ENCODE data around the gene MEST.
A peak's percentile ranks its signal among the peaks of the same experiment; 100 is the strongest.

The MEST gene

GRCh38 chr7:130473876-130474275, 18.0 kb upstream of the MEST start:
- H3K27ac Mint-ChIP-seq, result no peak overlapping the region
- H3K9me3 Mint-ChIP-seq, result no peaks in the 10 kb centered on the region
- no peaks in the 10 kb centered on the region for H3K36me3 Mint-ChIP-seq (ENCODE audit: low read depth)
- no peak overlapping the region for H3K4me3 Mint-ChIP-seq
- H3K4me1 Mint-ChIP-seq (ENCODE audit: low read depth), result no peaks in the 10 kb centered on the region
- H3K27me3 Mint-ChIP-seq (ENCODE audit: low read depth), result peaks cover 15% of the 10 kb centered on the region

DNA sequence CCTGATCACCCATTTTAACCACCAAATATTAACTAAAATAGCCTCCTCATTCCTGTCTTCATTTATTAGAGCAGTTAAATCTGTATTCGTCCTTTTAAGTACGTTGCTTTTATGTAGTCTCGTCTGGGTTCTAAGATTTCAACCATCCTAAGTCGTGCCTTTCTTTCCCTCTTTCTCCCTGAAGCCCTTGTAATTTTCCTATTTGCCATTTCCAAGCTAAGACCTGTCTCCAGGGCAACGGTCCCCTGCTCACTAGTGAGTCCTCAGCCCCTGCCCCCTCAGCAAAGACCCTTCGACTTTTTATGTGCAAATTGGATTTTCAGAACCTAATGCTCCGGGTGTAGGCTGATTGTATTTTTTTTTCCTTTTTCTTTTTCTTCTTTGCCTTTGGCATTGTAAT, 16.1 kb upstream of the MEST start:
- Mint-ChIP-seq H3K27me3 (ENCODE audit: low read depth) (peaks cover 15% of the 10 kb centered on the region), H3K4me3 (no peak overlapping the region)

DNA sequence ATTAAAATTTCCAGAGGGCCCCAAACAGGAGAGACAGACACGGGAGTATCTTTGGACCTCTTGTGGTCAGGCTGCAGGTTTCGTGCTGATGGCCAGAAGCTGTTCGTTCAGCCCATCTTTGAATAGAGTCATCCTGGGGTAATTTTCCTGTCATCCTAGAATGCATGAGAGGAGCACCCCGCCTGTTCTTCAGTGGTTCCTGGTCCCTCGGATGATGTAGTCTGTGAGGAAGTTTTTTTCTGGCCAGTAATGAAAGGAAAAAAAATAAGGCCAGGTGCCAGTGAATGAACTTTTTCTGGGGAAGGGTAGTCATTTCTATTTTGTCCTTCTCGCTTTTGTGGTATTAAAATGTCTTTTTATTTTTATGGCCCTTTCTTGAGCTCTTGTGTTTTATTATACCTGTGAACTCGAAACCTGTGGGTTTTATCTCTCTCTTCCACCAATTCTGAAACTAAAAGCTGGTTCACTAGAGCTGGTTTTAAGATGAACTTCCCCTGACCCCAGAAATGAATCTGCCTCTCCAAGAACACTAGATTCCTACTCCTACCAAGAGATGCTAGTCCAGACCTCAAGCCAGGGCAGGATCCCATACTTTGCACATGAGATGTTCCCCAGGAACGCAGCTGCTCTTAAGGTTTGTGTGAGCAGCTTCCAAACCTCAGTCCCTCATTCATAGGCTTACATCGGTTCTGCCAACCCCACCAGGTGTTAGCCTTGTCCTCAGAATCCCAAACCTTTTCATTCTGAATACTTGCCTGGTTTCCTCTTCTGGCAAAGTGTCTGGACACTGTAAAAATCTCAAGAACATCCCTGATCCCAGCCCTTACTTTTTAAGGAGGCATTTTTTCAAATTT, 15.4 kb upstream of the MEST start:
- Mint-ChIP-seq H3K27ac (no peak overlapping the region), H3K27me3 (ENCODE audit: low read depth) (peaks cover 12% of the 10 kb centered on the region), H3K36me3 (ENCODE audit: low read depth) (no peaks in the 10 kb centered on the region), H3K9me3 (peaks cover 4% of the 10 kb centered on the region), H3K4me1 (ENCODE audit: low read depth) (no peaks in the 10 kb centered on the region), H3K4me3 (no peak overlapping the region)

More for the DNA sequence above, 16.1 kb upstream of the MEST start:
- Mint-ChIP-seq H3K9me3 (peaks cover 4% of the 10 kb centered on the region), H3K27ac (no peak overlapping the region), H3K4me1 (ENCODE audit: low read depth) (no peaks in the 10 kb centered on the region), H3K36me3 (ENCODE audit: low read depth) (no peaks in the 10 kb centered on the region)

DNA sequence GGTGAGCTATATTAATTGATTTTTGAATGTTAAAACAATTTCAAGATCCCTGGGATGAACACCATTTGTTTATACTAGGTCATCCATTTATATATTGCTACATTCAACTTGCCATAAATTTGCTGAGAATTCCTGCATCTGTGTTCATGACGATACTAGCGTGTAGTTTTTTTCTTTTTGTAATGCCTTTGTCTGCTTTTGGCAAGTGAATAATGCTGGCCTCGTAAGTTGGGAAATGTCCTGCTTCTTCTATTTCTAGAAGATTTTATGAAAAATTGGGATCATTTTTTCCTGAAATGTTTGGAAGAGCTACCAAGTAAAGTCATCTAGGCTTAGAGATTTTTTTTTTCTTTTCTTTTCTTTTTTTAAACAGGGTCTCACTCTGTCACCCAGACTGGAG, 12.9 kb upstream of the MEST start:
- Mint-ChIP-seq H3K4me3 (no peak overlapping the region), H3K27me3 (ENCODE audit: low read depth) (peaks cover 12% of the 10 kb centered on the region), H3K9me3 (peaks cover 4% of the 10 kb centered on the region)

GRCh38 chr7:130479716-130480400, 12.0 kb upstream of the MEST start:
- Mint-ChIP-seq H3K9me3 (peaks cover 4% of the 10 kb centered on the region), H3K27me3 (ENCODE audit: low read depth) (peaks cover 20% of the 10 kb centered on the region), H3K27ac (no peak overlapping the region), H3K4me3 (no peak overlapping the region), H3K4me1 (ENCODE audit: low read depth) (no peaks in the 10 kb centered on the region), H3K36me3 (ENCODE audit: low read depth) (no peaks in the 10 kb centered on the region)

More for the DNA sequence above, 12.9 kb upstream of the MEST start:
- Mint-ChIP-seq H3K4me1 (ENCODE audit: low read depth) (no peaks in the 10 kb centered on the region), H3K36me3 (ENCODE audit: low read depth) (no peaks in the 10 kb centered on the region), H3K27ac (no peak overlapping the region)

DNA sequence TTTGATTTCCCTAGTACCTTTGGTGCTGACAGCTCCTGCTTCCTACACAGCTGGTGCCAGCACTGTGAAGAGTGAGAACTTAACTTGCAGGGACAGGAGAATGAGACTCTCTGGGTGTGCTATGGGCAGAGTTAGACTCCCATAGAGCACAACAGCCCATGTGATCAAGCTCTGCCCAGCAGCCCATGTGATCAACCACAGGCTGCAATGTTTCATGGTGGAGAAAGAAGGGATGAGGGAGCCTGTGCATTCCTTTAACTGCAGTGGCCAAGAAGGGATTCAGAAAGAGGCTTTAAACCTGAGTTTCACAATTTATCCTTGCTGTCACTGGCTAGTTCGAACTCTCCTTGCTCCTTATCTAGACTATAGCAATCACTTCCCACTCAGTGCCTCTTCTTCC, 10.0 kb upstream of the MEST start:
- Mint-ChIP-seq H3K4me1 (ENCODE audit: low read depth) (peaks cover 9% of the 10 kb centered on the region), H3K4me3 (no peak overlapping the region), H3K27me3 (ENCODE audit: low read depth) (peaks cover 29% of the 10 kb centered on the region), H3K27ac (no peak overlapping the region), H3K9me3 (peaks cover 4% of the 10 kb centered on the region), H3K36me3 (ENCODE audit: low read depth) (no peaks in the 10 kb centered on the region)

GRCh38 chr7:130483031-130483430, 8.9 kb upstream of the MEST start:
- H3K27ac Mint-ChIP-seq, result no peak overlapping the region
- peaks cover 37% of the 10 kb centered on the region for H3K27me3 Mint-ChIP-seq (ENCODE audit: low read depth)
- H3K4me3 Mint-ChIP-seq, result no peak overlapping the region
- H3K4me1 Mint-ChIP-seq (ENCODE audit: low read depth), result peaks cover 12% of the 10 kb centered on the region
- peaks cover 4% of the 10 kb centered on the region for H3K9me3 Mint-ChIP-seq
- no peaks in the 10 kb centered on the region for H3K36me3 Mint-ChIP-seq (ENCODE audit: low read depth)

GRCh38 chr7:130485734-130486113, 6.2 kb upstream of the MEST start:
- Mint-ChIP-seq H3K9me3 (no peaks in the 10 kb centered on the region), H3K36me3 (ENCODE audit: low read depth) (no peaks in the 10 kb centered on the region), H3K27ac (no peak overlapping the region), H3K4me3 (peak overlapping the region; percentile 18), H3K4me1 (ENCODE audit: low read depth) (peaks cover 12% of the 10 kb centered on the region), H3K27me3 (ENCODE audit: low read depth) (peaks cover 52% of the 10 kb centered on the region)

DNA sequence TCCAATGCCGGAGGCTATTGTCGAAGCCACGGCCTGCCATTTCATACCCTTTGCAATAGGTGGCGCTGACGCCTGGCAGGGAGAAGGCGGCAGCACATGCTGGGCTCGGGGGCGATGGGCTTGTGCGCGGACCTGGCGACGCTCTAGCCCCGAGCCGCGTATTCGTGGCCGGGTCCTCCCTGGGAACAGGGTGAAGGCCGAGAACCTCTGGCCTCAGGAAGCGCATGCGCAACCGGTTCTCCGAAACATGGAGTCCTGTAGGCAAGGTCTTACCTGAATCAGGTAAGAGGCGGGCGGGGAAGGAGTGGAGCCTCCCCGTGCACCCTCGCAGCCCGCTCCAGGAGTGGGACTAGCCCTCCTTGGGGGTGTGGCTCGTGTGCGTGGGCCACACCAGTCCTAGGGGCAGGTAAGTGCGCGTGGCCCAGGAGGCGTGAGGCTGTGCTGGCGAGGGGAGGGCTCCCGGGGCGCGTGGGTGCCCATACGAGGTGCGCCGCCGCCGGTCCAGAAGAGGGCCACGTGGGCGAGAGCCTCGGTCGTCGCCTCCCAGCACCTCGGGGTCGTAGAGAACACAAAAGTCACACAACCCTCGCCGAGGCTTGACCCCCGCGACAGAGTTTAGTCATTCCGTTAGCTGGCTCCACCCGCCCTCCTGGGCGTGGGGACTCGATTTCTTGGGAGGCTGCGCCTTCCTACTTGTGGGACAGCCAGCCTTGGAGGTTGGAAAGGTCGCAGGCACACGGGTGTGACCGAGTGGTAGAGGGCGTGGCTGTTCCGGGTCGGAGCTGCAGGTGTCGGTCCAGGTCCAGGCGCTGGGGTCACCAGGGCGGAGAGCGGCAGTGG, 5.6 kb upstream of the MEST start:
- peak overlapping the region; percentile 74 for H3K4me3 Mint-ChIP-seq
- H3K9me3 Mint-ChIP-seq, result no peaks in the 10 kb centered on the region
- no peak overlapping the region for H3K27ac Mint-ChIP-seq
- peaks cover 16% of the 10 kb centered on the region for H3K4me1 Mint-ChIP-seq (ENCODE audit: low read depth)
- peaks cover 58% of the 10 kb centered on the region for H3K27me3 Mint-ChIP-seq (ENCODE audit: low read depth)
- no peaks in the 10 kb centered on the region for H3K36me3 Mint-ChIP-seq (ENCODE audit: low read depth)

DNA sequence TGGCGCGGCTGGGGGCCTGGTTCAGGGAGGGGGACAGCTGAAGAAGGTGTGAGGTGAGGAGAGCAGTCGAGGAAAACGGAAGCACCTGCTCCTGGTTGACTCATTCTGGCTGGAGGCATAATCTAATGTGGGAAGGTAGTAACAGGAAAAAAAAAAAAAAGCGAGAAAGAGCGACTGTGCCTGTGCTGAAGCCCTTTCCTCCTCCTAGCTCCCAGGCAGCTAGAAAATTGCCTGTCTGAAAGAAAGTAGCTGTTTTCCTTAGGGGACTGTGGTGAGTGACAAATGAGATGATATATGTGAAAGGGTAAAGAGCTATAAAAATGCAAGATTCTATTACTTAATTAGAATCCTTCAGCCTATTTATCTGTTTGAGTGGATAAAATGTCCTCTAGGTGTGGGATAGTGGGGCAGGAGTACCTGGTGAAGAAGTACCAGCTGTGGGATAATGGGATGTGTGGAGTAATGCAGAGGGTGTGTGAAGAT, 4.9 kb upstream of the MEST start:
- Mint-ChIP-seq H3K4me3 (peak overlapping the region; percentile 54), H3K27me3 (ENCODE audit: low read depth) (peaks cover 61% of the 10 kb centered on the region), H3K27ac (no peak overlapping the region), H3K36me3 (ENCODE audit: low read depth) (no peaks in the 10 kb centered on the region), H3K4me1 (ENCODE audit: low read depth) (peaks cover 16% of the 10 kb centered on the region), H3K9me3 (no peaks in the 10 kb centered on the region)

- peaks cover 7% of the 10 kb centered on the region for H3K9me3 Mint-ChIP-seq
- H3K4me3 Mint-ChIP-seq, result no peak overlapping the region
- H3K27ac Mint-ChIP-seq, result no peak overlapping the region
- peaks cover 75% of the 10 kb centered on the region for H3K27me3 Mint-ChIP-seq (ENCODE audit: low read depth)
- H3K4me1 Mint-ChIP-seq (ENCODE audit: low read depth), result peaks cover 21% of the 10 kb centered on the region
- H3K36me3 Mint-ChIP-seq (ENCODE audit: low read depth), result no peaks in the 10 kb centered on the region
These were observed 3.3 kb upstream of the MEST start for GRCh38 chr7:130488392-130489139.

DNA sequence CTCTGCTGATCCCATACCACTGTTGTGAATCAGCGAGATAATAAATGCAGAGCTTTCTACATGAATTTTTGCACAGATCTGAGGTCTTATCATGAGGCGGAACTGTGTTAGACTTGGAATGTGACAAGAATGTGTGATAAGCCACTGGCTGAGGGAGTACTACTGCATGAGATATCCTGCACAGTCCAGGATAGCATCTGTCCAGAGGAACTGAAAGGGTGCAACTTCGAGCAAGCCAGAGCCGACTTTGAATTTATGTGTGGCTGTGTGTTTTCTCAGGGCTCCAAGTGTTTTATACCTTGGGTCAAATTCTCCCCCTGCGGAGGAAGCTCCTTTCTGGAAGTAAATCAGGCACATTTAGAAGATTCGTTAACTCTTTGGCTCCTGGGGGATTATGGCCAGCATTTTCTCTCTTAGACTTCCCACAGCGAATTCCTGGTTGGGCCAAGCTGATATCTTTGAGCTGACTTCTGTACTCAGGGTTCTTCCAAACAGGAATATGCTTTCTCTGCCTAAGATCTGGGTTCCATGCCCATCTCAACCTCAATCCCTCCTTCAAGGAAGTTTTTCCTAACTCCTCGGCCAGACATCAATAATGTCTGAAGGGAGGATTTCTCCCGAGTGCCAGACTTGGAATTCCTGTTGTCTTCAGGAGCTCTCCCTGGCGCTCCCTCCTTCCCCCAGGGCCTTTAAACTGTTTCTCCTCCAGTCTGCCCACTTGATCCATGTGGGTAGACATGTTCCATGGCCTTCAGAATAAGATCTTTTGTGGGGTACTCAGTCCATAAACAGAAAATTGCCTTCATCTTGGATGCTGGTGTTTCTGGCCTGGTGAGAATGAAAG, 2.5 kb upstream of the MEST start:
- peaks cover 75% of the 10 kb centered on the region for H3K27me3 Mint-ChIP-seq (ENCODE audit: low read depth)
- H3K4me1 Mint-ChIP-seq (ENCODE audit: low read depth), result peaks cover 21% of the 10 kb centered on the region
- H3K36me3 Mint-ChIP-seq (ENCODE audit: low read depth), result no peaks in the 10 kb centered on the region
- no peak overlapping the region for H3K27ac Mint-ChIP-seq
- no peak overlapping the region for H3K4me3 Mint-ChIP-seq
- peaks cover 7% of the 10 kb centered on the region for H3K9me3 Mint-ChIP-seq

GRCh38 chr7:130490311-130490791, 1.5 kb upstream of the MEST start:
- Mint-ChIP-seq H3K4me1 (ENCODE audit: low read depth) (peaks cover 19% of the 10 kb centered on the region), H3K36me3 (ENCODE audit: low read depth) (no peaks in the 10 kb centered on the region), H3K4me3 (no peak overlapping the region), H3K27me3 (ENCODE audit: low read depth) (peaks cover 75% of the 10 kb centered on the region), H3K27ac (no peak overlapping the region), H3K9me3 (peaks cover 7% of the 10 kb centered on the region)
